ENCODE measurements around the gene ARMC12. TPM values are rescaled to one million over a fixed set of nuclear protein-coding genes. Genes with fewer than 3 reads are reported as not detected.

ARMC12 gene
- total and polyA plus RNA-seq, 2 of the 13 experiments (the other 11 are each of a cell fraction or from before 2014, with no cell fraction given) = 1.3 TPM; not detected in 1

GRCh38 chr6:35727935-35728682, 8.7 kb upstream of the ARMC12 start (continued):
- TF ChIP-seq ZNF230 (CRISPR knock-in tag; IDR thresholded peaks at IDR 0.05) = no peak
- peak; percentile 19; the same call in 1 of the 2 replicates for TF ChIP-seq KDM5B (CRISPR knock-in tag; IDR thresholded peaks at IDR 0.05; ENCODE audit: borderline replicate concordance)
- no peak; the same call in 1 of the 2 replicates for TF ChIP-seq SSRP1 (CRISPR knock-in tag; IDR thresholded peaks at IDR 0.05)
- TF ChIP-seq ZNF639 (CRISPR knock-in tag; conservative IDR thresholded peaks at IDR 0.05) = no peak
- TF ChIP-seq, protein P1, sequence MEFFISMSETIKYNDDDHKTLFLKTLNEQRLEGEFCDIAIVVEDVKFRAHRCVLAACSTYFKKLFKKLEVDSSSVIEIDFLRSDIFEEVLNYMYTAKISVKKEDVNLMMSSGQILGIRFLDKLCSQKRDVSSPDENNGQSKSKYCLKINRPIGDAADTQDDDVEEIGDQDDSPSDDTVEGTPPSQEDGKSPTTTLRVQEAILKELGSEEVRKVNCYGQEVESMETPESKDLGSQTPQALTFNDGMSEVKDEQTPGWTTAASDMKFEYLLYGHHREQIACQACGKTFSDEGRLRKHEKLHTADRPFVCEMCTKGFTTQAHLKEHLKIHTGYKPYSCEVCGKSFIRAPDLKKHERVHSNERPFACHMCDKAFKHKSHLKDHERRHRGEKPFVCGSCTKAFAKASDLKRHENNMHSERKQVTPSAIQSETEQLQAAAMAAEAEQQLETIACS (CRISPR knock-in tag; IDR thresholded peaks at IDR 0.05) = peak; percentile 53
- 0 out of 4 replicates have a peak, but pooled peaks of 1 of the 2 experiments have one; percentile 11 for TF ChIP-seq KLF16 (CRISPR knock-in tag; IDR thresholded peaks at IDR 0.05)
- TF ChIP-seq RNF219 (CRISPR knock-in tag; IDR thresholded peaks at IDR 0.05) = no peak
- TF ChIP-seq, protein P2, sequence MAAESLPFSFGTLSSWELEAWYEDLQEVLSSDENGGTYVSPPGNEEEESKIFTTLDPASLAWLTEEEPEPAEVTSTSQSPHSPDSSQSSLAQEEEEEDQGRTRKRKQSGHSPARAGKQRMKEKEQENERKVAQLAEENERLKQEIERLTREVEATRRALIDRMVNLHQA (CRISPR knock-in tag; IDR thresholded peaks at IDR 0.05) = no peak
- TF ChIP-seq ZNF709 (CRISPR knock-in tag; IDR thresholded peaks at IDR 0.05) = peak; percentile 79; the same call in 1 of the 2 replicates
- TF ChIP-seq, protein P3, sequence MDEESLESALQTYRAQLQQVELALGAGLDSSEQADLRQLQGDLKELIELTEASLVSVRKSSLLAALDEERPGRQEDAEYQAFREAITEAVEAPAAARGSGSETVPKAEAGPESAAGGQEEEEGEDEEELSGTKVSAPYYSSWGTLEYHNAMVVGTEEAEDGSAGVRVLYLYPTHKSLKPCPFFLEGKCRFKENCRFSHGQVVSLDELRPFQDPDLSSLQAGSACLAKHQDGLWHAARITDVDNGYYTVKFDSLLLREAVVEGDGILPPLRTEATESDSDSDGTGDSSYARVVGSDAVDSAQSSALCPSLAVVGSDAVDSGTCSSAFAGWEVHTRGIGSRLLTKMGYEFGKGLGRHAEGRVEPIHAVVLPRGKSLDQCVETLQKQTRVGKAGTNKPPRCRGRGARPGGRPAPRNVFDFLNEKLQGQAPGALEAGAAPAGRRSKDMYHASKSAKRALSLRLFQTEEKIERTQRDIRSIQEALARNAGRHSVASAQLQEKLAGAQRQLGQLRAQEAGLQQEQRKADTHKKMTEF (CRISPR knock-in tag; IDR thresholded peaks at IDR 0.05) = peak; percentile 81
- 0 out of 2 replicates have a peak, but pooled peaks have one; percentile 9 for TF ChIP-seq ZNF761 (CRISPR knock-in tag; conservative IDR thresholded peaks at IDR 0.05)
- TF ChIP-seq ZNF75D (CRISPR knock-in tag; IDR thresholded peaks at IDR 0.05; ENCODE audit: borderline replicate concordance) = 0 out of 2 replicates have a peak, but pooled peaks have one; percentile 59
- TF ChIP-seq, protein P4, sequence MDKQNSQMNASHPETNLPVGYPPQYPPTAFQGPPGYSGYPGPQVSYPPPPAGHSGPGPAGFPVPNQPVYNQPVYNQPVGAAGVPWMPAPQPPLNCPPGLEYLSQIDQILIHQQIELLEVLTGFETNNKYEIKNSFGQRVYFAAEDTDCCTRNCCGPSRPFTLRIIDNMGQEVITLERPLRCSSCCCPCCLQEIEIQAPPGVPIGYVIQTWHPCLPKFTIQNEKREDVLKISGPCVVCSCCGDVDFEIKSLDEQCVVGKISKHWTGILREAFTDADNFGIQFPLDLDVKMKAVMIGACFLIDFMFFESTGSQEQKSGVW (CRISPR knock-in tag; IDR thresholded peaks at IDR 0.05; ENCODE audit: borderline replicate concordance) = no peak
- TF ChIP-seq SUZ12 (IDR thresholded peaks at IDR 0.05; ENCODE audit: low read depth, low read length) = no peak
- TF ChIP-seq PCBP2 (optimal IDR thresholded peaks at IDR 0.05; ENCODE audit: low read depth, low read length, poor library complexity, severe bottlenecking) = no peak
- TF ChIP-seq PHF5A (CRISPR knock-in tag; IDR thresholded peaks at IDR 0.05; ENCODE audit: low read depth, unreplicated experiment) = no peak
- 0 out of 2 replicates have a peak, but pooled peaks have one; percentile 22 for TF ChIP-seq ZZZ3 (CRISPR knock-in tag; IDR thresholded peaks at IDR 0.05; ENCODE audit: borderline replicate concordance)
- TF ChIP-seq U2AF2 (IDR thresholded peaks at IDR 0.05; ENCODE audit: low read depth, low read length) = no peak
- 0 out of 2 replicates have a peak, but pooled peaks have one; percentile 13 for TF ChIP-seq NR2C2 (CRISPR knock-in tag; IDR thresholded peaks at IDR 0.05; ENCODE audit: borderline replicate concordance)
- peak; percentile 31; the same call in 1 of the 2 replicates for TF ChIP-seq NCOA2 (CRISPR knock-in tag; IDR thresholded peaks at IDR 0.05)
- no peak; the same call in 1 of the 2 replicates for TF ChIP-seq MTF2 (CRISPR knock-in tag; IDR thresholded peaks at IDR 0.05; ENCODE audit: borderline replicate concordance)

Measured in HepG2 (cell line).